Body of pancreas (tissue), 4 donors: ENCODE results near the gene REN.

Experiments used
- POLR2A ChIP-seq, 3 donors: fragments of 450-650 bp; IDR thresholded peaks; one replicate each; pipeline ENCODE4 v1.6.1; 2016; ENCODE audit warnings: antibody characterized with exemption in 3 of 3, mild to moderate bottlenecking in 2 of 3
- TF ChIP-seq, protein P1 (sequence below), 7 experiments: fragments of 450-650 bp in 4 of 7; fragments of 200-600 bp in 3 of 7; sonication (generic) in 3 of 7; IDR thresholded peaks; one replicate each; pipeline ENCODE4 v1.5.1; 2016 to 2019; ENCODE audit warnings: antibody characterized with exemption in 7 of 7

DNA sequence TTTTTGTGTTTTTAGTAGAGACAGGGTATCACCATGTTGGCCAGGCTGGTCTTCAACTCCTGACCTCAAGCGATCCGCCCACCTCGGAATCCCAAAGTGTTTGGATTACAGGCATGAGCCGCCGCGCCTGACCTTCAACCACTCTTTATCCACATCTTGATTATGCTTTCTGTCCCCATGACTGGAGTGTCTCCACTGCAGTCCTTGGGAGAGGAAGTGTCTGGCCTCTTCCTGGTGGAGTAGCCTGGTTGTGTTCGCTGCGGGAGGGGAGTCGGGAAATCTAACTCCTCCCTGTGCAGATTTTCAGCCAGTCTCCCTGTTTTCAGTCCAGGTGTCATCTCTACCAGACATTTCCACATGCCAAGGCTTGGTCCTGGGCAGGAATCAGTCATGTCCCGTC, 20.5 kb upstream of the REN start:
- TF ChIP-seq POLR2A (IDR thresholded peaks at IDR 0.05) = no peak
- TF ChIP-seq, protein P1, sequence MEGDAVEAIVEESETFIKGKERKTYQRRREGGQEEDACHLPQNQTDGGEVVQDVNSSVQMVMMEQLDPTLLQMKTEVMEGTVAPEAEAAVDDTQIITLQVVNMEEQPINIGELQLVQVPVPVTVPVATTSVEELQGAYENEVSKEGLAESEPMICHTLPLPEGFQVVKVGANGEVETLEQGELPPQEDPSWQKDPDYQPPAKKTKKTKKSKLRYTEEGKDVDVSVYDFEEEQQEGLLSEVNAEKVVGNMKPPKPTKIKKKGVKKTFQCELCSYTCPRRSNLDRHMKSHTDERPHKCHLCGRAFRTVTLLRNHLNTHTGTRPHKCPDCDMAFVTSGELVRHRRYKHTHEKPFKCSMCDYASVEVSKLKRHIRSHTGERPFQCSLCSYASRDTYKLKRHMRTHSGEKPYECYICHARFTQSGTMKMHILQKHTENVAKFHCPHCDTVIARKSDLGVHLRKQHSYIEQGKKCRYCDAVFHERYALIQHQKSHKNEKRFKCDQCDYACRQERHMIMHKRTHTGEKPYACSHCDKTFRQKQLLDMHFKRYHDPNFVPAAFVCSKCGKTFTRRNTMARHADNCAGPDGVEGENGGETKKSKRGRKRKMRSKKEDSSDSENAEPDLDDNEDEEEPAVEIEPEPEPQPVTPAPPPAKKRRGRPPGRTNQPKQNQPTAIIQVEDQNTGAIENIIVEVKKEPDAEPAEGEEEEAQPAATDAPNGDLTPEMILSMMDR (IDR thresholded peaks at IDR 0.05) = no peak
